HG03460 (cell line): ENCODE data around the gene TANGO6.
"Not testable (repeated sequence)": the region's sequence is repeated elsewhere in the genome, so short reads cannot be mapped to it uniquely, and the experiment has no call there.

Experiments used
- ATAC-seq: cut with Tn5 transposase; IDR thresholded peaks from one replicate; pipeline ENCODE4 v1.9.1; 2021; ENCODE audit not compliant: unreplicated experiment

The TANGO6 gene

DNA sequence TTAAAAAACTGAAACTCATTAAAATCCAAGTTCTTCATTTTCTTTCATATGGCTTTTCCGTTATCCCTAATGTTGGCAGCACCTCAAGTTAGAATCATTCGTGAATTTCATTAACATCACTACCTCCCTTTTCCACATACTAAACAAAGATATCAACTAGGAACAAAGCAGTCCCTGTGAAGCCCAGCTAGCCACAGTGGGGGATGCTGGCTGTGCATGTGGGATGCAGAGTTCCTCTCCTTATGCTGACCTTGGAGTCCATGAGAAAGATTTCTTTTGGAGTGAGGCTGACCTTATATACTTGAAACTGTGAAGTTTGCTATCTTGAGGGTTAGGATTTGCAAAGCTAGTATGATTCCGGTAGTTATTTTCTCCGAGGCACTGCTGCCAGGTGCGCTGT, 117.6 kb downstream of the TANGO6 start:
- no peak for ATAC-seq

GRCh38 chr16:68961778-68962402, 118.6 kb downstream of the TANGO6 start:
- ATAC-seq, result no peak

DNA sequence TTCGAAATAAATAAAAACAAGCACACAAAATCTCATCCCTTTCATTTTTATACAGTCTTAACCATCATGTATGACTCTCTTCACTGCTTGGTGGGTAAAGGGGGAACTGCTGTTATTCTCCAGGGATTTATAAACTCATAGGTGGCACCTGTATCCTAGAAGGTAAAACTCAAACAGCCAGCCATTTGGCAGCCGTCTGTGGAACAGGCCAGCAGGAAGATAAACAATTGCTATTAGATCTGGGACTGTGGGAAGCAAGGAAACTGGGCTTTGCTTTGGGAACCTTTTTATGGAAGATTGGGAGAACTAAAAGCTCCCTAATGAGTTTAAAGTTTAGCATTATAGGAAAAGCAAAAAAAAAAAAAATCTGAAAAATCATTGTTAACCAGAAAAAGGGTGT, 126.0 kb downstream of the TANGO6 start:
- ATAC-seq, result no peak

DNA sequence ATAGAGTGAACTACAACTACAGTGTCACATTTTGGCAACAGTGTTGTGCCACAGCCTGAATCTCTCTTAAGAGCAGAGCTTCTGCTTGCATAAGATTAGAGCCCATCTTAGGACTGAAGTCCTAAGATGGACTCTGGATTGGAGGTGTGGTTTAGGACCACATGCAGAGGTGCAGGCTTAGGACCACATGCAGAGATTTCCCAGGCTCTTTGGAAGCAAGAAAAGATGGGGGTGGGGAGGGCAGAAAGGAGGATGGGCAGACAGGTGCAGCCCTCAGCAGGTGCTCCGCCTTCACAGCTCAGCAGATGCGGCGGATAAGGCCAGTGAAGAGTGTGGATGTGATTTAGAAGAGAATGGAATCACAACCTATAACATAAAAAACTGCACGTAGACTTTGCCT, 128.7 kb downstream of the TANGO6 start:
- no peak for ATAC-seq

DNA sequence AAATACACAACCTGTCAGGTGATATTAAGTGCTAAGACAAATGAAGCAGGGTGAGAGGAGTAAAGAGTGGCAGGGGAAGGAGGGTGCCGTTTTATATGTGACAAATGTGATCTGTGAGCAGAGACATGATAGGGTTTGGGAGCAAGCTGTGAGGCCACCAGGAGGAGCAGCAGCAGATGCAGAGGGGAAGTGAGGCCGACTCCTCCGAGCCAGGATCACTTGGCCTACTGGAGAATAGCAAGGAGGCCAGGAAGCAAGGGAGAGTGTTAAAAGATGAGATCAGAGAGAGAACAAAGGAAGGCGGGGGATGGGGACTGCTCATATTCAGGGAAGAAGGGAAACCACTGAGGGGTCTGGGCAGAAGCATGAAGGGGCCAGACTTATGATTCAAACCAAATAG, 129.4 kb downstream of the TANGO6 start:
- no peak for ATAC-seq

- ATAC-seq, result no peak
Measured at GRCh38 chr16:68973611-68974120, 130.3 kb downstream of the TANGO6 start.

DNA sequence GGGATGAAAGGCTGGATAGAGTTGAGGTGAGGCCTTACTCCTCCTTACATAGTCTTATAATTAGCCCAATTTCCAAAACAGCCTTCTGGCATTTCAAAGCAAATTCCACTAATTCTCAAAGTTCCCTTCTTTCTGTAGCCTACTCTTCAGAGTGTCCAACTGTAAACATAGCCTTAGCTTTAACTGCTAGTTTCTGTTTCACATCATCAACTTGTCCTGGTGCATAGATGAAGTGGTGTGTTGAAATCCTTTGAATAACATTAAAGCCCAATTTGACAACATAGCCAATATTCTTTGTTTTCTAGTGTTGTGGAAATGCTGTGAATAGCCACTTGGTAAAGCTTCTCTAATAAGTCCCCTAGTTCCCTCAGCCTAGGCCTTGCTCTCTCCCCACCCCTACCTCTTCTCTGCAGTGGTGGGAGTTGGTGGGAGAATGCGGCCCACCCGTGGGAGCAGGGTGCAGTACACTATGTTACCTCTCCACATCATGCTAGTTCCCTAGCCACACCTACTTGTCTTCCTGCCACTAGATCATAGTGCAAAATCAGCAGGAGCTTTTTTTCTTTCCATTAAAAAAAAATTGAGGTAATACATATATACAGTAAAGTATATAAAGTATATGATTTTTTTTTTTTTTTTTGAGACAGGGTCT, 135.1 kb downstream of the TANGO6 start:
- no peak for ATAC-seq

DNA sequence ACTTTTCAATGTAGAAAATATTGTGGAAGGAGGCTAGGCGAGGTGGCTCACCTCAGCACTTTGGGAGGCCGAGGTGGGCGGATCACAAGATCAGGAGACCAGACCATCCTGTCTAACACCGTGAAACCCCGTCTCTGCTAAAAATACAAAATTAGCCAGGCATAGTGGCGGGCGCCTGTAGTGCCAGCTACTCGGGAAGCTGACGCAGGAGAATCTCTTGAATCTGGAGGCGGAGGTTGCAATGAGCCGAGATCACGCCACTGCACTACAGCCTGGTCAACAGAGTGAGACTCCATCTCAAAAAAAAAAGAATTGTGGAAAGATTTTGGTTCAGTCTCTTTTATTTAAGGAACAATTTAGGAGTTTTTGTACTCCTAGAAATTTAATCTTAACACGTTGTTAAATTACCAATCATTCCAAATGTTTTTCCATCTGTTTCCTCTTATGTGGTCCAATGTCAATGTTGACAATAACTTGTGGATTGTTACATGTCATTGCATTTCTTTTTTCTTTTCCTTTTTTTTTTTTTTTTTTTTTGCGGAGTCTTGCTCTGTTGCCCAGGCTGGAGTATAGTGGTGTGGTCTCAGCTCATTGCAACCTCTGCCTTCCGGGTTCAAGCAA, 137.5 kb downstream of the TANGO6 start:
- no peak for ATAC-seq

- no peak for ATAC-seq
Measured at GRCh38 chr16:68981971-68982370, 138.6 kb downstream of the TANGO6 start.

DNA sequence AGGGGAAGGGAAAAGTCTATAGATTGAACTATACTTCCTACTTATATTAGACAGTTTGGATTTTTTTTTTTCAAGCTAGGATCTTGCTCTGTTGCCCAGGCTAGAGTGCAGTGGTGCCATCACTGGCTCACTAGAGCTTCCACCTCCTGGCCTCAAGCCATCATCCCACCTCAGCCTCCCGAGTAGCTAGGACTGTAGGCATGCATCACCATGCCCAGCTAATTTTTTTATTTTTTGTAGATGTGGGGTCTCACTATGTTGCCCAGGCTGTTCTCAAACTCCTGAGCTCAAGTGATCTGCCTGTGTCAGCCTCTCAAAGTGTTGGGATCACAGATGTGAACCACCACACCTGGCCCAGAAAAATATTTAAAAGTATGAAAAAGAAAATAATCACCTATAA, 141.1 kb downstream of the TANGO6 start:
- ATAC-seq, result no peak

GRCh38 chr16:68985268-68985667, 141.9 kb downstream of the TANGO6 start:
- no peak for ATAC-seq

DNA sequence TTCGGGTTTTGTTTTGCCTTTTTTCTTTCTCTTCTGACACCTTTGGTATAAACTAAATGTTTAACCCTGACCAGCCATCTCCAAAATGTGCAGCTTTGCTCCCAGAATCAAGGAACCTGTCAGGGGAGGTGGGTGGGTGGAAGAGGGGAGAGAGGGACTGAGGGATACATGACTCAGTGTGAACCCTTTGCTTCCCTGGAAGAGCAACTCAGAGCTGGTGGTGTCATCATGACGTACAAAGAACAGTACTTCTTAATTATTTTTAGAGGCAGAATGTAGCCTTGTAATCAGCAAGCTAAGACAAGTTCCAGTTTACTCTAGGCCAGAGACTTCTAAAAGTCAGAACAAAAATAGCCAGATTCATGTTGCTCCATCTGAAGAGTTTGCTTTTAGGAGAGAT, 142.5 kb downstream of the TANGO6 start:
- ATAC-seq, result no peak

- no peak for ATAC-seq
Measured at GRCh38 chr16:68987734-68988457, 144.6 kb downstream of the TANGO6 start.

- not testable (repeated sequence) for ATAC-seq
Measured at GRCh38 chr16:68990172-68990845, 147.0 kb downstream of the TANGO6 start.

GRCh38 chr16:68991075-68991474, 147.7 kb downstream of the TANGO6 start:
- no peak for ATAC-seq

GRCh38 chr16:68992521-68992920, 149.2 kb downstream of the TANGO6 start:
- no peak for ATAC-seq

GRCh38 chr16:68993456-68993855, 150.1 kb downstream of the TANGO6 start:
- ATAC-seq, result no peak

- no peak for ATAC-seq
Measured at GRCh38 chr16:68993885-68994284, 150.6 kb downstream of the TANGO6 start.

DNA sequence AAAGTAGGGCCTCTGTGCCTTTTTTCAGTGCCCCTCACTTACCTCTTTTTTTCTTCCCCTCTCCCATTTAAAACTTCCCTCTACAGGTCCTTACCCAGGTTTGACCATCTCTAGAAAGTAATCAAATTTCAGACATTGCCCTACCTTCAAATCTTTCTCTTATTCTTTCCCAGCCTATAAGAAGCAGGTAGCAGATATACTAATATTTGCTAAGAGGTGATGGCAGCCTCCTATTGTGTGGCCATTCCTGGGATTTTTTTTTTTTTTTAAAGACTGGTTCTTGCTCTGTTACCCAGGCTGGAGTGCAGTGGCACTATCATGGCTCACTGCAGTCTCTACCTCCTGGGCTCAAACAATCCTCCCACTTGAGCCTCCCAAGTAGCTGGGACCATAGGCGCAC, 151.0 kb downstream of the TANGO6 start:
- ATAC-seq, result no peak

GRCh38 chr16:68995011-68995504, 151.7 kb downstream of the TANGO6 start:
- no peak for ATAC-seq

- no peak for ATAC-seq
Measured at GRCh38 chr16:68997564-68997963, 154.2 kb downstream of the TANGO6 start.
